Kidney epithelial cell (primary cell): ENCODE data around the gene NOC3L. TPM values are rescaled to one million over a fixed set of nuclear protein-coding genes. Genes with fewer than 3 reads are reported as not detected.

Experiments used
- DNase-seq: peaks from one replicate; pipeline ENCODE4 v3.0.0-alpha.2; 2010; ENCODE audit warnings: low read depth
- H3K27me3 ChIP-seq: 2 replicates; pipeline ENCODE4 v1.6.0; 2011; ENCODE audit warnings: low read length; ENCODE audit not compliant: control insufficient read depth, insufficient read depth
- H3K36me3 ChIP-seq: 2 replicates; pipeline ENCODE4 v1.5.1; 2011; ENCODE audit warnings: low read length; ENCODE audit not compliant: control insufficient read depth, insufficient read depth
- H3K4me3 ChIP-seq: 2 replicates; pipeline ENCODE4 v1.5.1; 2011; ENCODE audit warnings: low read depth, mild to moderate bottlenecking, control low read depth, low read length
- total RNA-seq: library from RNA; depleted of rRNA; stranded (reverse); fragments of >200 nt; gene quantifications from 2 replicates; pipeline ENCODE4 v1.2.3, GENCODE V29; 2015
- TF ChIP-seq, protein P1 (sequence below): IDR thresholded peaks from 2 replicates; pipeline ENCODE4 v1.5.1; 2011; ENCODE audit warnings: mild to moderate bottlenecking, moderate library complexity, low read length, control low read depth, inconsistent platforms; ENCODE audit not compliant: insufficient read depth, poor library complexity, severe bottlenecking

NOC3L gene
- total RNA-seq, 1 donor from 2014 or later = 17.8 TPM

DNA sequence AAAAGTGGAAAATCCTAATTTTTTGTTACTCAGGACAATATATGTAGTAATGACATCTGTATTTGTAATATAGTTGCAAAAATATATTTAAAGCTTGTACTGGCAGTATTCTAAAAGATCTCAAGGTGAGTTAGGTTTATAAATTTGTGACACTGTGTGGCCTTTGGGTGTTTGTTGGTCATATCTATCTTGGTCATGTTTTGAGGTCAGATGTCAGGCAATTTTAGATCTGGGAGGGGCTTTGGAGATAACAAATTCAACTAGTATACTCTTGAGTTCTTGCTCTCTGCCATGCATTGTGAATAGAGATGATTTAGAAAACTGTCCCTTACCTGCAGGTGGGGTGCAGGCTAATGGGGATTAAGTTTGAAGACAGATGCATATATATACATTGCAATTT lies 42.7 kb upstream of the NOC3L start:
- DNase-seq = no peak
- Histone ChIP-seq H3K36me3 (no peaks in the 10 kb centered on the region), H3K27me3 (no peaks in the 10 kb centered on the region), H3K4me3 (no peak overlapping the region)
- TF ChIP-seq, protein P1, sequence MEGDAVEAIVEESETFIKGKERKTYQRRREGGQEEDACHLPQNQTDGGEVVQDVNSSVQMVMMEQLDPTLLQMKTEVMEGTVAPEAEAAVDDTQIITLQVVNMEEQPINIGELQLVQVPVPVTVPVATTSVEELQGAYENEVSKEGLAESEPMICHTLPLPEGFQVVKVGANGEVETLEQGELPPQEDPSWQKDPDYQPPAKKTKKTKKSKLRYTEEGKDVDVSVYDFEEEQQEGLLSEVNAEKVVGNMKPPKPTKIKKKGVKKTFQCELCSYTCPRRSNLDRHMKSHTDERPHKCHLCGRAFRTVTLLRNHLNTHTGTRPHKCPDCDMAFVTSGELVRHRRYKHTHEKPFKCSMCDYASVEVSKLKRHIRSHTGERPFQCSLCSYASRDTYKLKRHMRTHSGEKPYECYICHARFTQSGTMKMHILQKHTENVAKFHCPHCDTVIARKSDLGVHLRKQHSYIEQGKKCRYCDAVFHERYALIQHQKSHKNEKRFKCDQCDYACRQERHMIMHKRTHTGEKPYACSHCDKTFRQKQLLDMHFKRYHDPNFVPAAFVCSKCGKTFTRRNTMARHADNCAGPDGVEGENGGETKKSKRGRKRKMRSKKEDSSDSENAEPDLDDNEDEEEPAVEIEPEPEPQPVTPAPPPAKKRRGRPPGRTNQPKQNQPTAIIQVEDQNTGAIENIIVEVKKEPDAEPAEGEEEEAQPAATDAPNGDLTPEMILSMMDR = no peak

DNA sequence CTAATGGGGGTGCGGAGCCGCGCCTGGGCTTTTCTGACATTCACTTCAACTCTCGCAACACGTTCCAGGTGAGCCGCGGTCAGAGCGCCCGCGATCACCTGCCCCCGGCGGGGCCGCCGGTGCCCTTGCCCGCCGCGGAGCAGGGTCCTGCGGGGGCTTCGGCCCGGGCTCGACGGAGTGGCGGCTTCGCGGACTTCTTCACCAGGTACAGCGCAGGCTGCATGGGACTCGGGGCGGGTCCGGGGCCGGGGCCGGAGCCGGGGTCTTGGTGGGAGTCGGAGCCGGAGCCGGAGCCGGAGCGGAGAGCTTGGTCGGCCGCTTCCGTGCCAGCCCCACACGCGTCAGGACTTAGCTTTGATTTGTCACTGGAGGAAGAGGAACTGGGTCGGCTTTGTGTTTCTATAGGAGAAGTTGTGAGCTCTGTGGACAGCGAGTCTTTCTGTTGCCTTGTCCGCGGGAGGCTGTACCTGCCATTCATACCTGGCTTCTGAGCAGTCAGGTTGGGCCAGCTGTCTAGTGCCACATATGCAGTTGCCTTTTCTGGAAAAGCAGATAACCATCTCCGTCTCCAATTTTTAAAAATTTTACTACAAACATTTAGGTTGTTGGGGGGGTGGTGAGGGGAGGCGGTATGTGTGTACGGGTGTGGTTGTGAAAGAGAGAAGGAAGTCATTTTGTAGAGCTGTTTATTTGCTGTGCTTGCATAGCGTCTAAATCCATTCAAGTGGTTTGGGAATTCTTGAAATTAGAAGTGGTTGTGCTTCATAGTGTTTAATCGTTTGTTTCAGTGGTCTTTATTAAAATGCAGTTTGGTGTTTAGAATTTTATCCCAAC lies 40.9 kb upstream of the NOC3L start:
- DNase-seq = peak; percentile 39
- TF ChIP-seq, protein P1 = no peak
- Histone ChIP-seq H3K36me3 (no peaks in the 10 kb centered on the region), H3K27me3 (no peaks in the 10 kb centered on the region), H3K4me3 (peak overlapping the region; percentile 83)

DNA sequence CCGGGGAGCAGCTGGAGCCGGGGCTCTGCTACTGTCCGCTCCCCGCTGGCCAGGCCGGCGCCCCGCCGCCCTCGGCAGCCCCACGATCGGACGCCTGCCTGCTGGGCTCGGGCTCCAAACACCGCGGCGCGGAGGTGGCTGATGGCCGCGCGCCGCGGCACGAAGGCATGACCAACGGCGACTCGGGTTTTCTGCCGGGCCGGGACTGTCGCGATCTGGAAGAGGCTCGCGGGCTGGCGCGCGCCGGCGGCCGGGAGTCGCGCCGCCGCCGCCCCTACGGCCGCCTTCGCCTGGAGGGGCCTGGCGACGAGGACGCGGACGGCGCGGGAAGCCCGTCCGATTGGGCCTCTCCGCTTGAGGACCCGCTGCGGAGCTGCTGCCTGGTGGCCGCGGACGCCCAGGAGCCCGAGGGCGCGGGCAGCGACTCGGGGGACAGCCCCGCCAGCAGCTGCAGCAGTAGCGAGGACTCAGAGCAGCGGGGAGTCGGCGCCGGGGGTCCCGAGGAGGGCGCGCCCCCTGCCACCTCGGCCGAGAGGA lies 40.2 kb upstream of the NOC3L start:
- Histone ChIP-seq H3K27me3 (no peaks in the 10 kb centered on the region), H3K4me3 (peak overlapping the region; percentile 83), H3K36me3 (no peaks in the 10 kb centered on the region)
- no peak for DNase-seq
- TF ChIP-seq, protein P1 = no peak

DNA sequence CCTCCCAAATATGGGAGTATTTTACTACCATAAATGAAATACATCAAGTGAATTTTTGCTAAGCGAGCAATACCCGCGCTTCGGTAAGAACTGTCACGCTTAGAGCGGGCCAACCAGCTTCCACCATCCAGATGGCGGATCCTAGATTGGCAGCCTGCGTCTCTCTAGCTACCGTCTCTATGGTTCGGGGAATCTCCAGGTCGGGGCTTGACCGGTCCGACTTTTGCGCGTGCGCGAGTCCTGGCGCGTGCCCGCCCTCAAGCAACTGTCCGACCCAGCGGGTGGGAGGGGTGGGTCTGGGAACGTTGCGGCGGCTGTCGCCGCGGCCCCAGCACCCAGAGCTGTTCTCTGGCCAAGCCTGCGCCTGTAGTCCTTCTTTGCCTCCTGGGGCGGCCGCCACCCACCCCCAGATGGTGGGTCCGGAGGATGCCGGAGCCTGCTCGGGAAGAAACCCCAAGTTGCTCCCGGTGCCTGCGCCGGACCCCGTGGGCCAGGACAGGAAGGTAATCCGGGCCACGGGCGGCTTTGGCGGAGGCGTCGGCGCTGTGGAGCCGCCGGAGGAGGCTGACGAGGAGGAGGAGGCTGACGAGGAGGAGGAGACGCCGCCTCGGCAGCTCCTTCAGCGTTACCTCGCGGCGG lies 39.6 kb upstream of the NOC3L start, which contains the start of gene TBC1D12:
Gene TBC1D12, plus strand, starts transcription at position 338 of the 639 bp plus-strand sequence. Its CDS starts 73 bp downstream, at position 411.
- Histone ChIP-seq H3K4me3 (peak within 1 kb of the TSS; percentile 83), H3K27me3 (no peaks in the 10 kb centered on the region), H3K36me3 (no peaks in the 10 kb centered on the region)
- TF ChIP-seq, protein P1 = no peak
- DNase-seq = peak; percentile 89

DNA sequence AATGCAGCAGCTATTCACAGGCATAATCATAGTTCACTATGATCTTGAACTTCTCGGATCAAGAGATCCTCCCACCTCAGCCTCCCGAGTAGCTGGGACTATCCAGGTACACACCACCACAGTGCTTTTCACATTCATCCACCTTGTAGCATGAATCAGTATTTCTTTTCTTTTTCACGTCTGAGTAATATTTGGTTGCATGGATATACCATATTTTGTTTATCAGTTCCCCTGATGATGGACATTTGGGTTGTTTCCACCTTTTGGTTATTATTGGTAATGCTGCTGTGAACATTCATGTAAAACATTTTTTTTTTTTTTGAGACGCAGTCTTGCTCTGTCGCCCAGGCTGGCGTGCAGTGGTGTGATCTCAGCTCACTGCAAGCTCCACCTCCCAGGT lies 36.0 kb upstream of the NOC3L start:
- TF ChIP-seq, protein P1 = no peak
- DNase-seq = no peak
- no peaks in the 10 kb centered on the region for H3K27me3 ChIP-seq
- H3K36me3 ChIP-seq = no peaks in the 10 kb centered on the region
- no peak overlapping the region for H3K4me3 ChIP-seq
